SK-N-SH (cell line): ENCODE results near the gene SZT2.

Experiments
- CTCF ChIP-seq: fragments of 200-600 bp; sonication (generic); IDR thresholded peaks from 2 replicates; pipeline ENCODE4 v1.6.1; 2017; ENCODE audit warnings: antibody characterized with exemption, mild to moderate bottlenecking, moderate library complexity
- IRF3 ChIP-seq: fragments of 150-350 bp; IDR thresholded peaks from 2 replicates; pipeline ENCODE4 v1.6.1; 2016; ENCODE audit warnings: mild to moderate bottlenecking, low read depth, low read length
- JUND ChIP-seq: IDR thresholded peaks from 2 replicates; pipeline ENCODE4 v1.4.0; 2012
- POLR2AphosphoS5 ChIP-seq: IDR thresholded peaks from 2 replicates; pipeline ENCODE4 v1.6.1; 2012; ENCODE audit warnings: low read depth, low read length
- RCOR1 ChIP-seq: fragments of 150-350 bp; IDR thresholded peaks from 2 replicates; pipeline ENCODE4 v1.6.1; 2017; ENCODE audit warnings: antibody characterized with exemption, low read length
- SIN3A ChIP-seq: IDR thresholded peaks from 2 replicates; pipeline ENCODE4 v1.6.1; 2012; ENCODE audit warnings: low read depth, mild to moderate bottlenecking, low read length, moderate library complexity, borderline replicate concordance
- YY1 ChIP-seq: IDR thresholded peaks from 2 replicates; pipeline ENCODE4 v1.4.0; 2012; ENCODE audit warnings: low read depth, mild to moderate bottlenecking

GRCh38 chr1:43350976-43351375 is 38.7 kb upstream of the SZT2 start:
- TF ChIP-seq CTCF = no peak
- no peak for TF ChIP-seq YY1
- no peak for TF ChIP-seq JUND
- TF ChIP-seq POLR2AphosphoS5 = no peak
- TF ChIP-seq IRF3 = no peak
- TF ChIP-seq RCOR1 = no peak
- no peak for TF ChIP-seq SIN3A
